GM23248 (cell line): Measurements from ENCODE around the gene SERPINB5. TPM values are rescaled to one million over a fixed set of nuclear protein-coding genes. Genes with fewer than 3 reads are reported as not detected.

Experiments
- DNase-seq: peaks from one replicate; pipeline ENCODE4 v3.0.0-alpha.2; 2015
- H2AFZ ChIP-seq: fragments of 200-600 bp; sonication (generic); 2 replicates; pipeline ENCODE4 v1.6.1; 2016; ENCODE audit warnings: antibody characterized with exemption
- H3F3A ChIP-seq: fragments of 200-600 bp; sonication (generic); 2 replicates; pipeline ENCODE4 v1.6.1; 2016; ENCODE audit warnings: mild to moderate bottlenecking, antibody characterized with exemption, mixed run types; ENCODE audit not compliant: insufficient read depth
- H3K27ac ChIP-seq: fragments of 200-600 bp; sonication (generic); 2 replicates; pipeline ENCODE4 v1.5.1; 2016; ENCODE audit warnings: mild to moderate bottlenecking
- H3K27me3 ChIP-seq: fragments of 200-600 bp; sonication (generic); replicated peaks from 2 replicates; pipeline ENCODE4 v1.6.1; 2016; ENCODE audit warnings: mild to moderate bottlenecking; ENCODE audit not compliant: insufficient read depth
- H3K36me3 ChIP-seq: fragments of 200-600 bp; sonication (generic); 2 replicates; pipeline ENCODE4 v1.6.1; 2016; ENCODE audit warnings: low read depth, mild to moderate bottlenecking
- H3K4me1 ChIP-seq: fragments of 200-600 bp; sonication (generic); 2 replicates; pipeline ENCODE4 v1.6.1; 2016; ENCODE audit warnings: mild to moderate bottlenecking; ENCODE audit not compliant: insufficient read depth
- H3K4me2 ChIP-seq: fragments of 200-600 bp; sonication (generic); one replicate; pipeline ENCODE4 v1.6.1; 2016; ENCODE audit warnings: mild to moderate bottlenecking; ENCODE audit not compliant: unreplicated experiment
- H3K4me3 ChIP-seq: fragments of 200-600 bp; sonication (generic); 2 replicates; pipeline ENCODE4 v1.5.1; 2016; ENCODE audit warnings: mild to moderate bottlenecking
- H3K79me2 ChIP-seq: fragments of 200-600 bp; sonication (generic); 2 replicates; pipeline ENCODE4 v1.6.1; 2016; ENCODE audit warnings: mild to moderate bottlenecking; ENCODE audit not compliant: insufficient read depth
- H3K9ac ChIP-seq: fragments of 200-600 bp; sonication (generic); 2 replicates; pipeline ENCODE4 v1.6.1; 2016; ENCODE audit warnings: mild to moderate bottlenecking
- H3K9me2 ChIP-seq: fragments of 200-600 bp; sonication (generic); 2 replicates; pipeline ENCODE4 v1.6.1; 2016; ENCODE audit warnings: mixed run types, mild to moderate bottlenecking, moderate library complexity; ENCODE audit not compliant: insufficient read depth
- H3K9me3 ChIP-seq: fragments of 200-600 bp; sonication (generic); one replicate; pipeline ENCODE4 v1.6.1; 2017; ENCODE audit warnings: low read depth
- H4K20me1 ChIP-seq: fragments of 200-600 bp; sonication (generic); 2 replicates; pipeline ENCODE4 v1.6.0; 2016; ENCODE audit not compliant: insufficient read depth
- EZH2 ChIP-seq: fragments of 200-600 bp; sonication (generic); IDR thresholded peaks from 2 replicates; pipeline ENCODE4 v1.6.1; 2018; ENCODE audit warnings: antibody characterized with exemption, mild to moderate bottlenecking; ENCODE audit not compliant: insufficient read depth, poor library complexity, severe bottlenecking
- EZH2phosphoT487 ChIP-seq: fragments of 200-600 bp; sonication (generic); IDR thresholded peaks from 2 replicates; pipeline ENCODE4 v1.6.1; 2018; ENCODE audit warnings: antibody characterized with exemption, moderate library complexity, mild to moderate bottlenecking, low read depth; ENCODE audit not compliant: insufficient read depth
- WGBS, 2 experiments: methylation state at CpG; one replicate each; pipeline ENCODE4 v1.1.6; 2015 to 2017; ENCODE audit warnings: low lambda C conversion rate in 2 of 2, low coverage in 1 of 2; ENCODE audit errors: missing lambda C conversion rate in 2 of 2; 5-methylcytosine and 5-hydroxymethylcytosine counted together
- in situ Hi-C: fragments of 300-500 bp; cut with MboI; formaldehyde crosslinking; loops from 2 replicates; pipeline ENCODE4 v1.15.0; 2020
- polyA plus RNA-seq: library from polyadenylated mRNA; unstranded; fragments of >200 nt; fragmentation: Nextera tagmentation; extraction: Ambion mirVana; gene quantifications from 2 replicates; pipeline ENCODE4 v1.2.1, GENCODE V29; 2016
- total RNA-seq: library from RNA; depleted of rRNA; stranded (reverse); fragments of >200 nt; shearing (Covaris generic); gene quantifications from 2 replicates; pipeline ENCODE4 v1.2.3, GENCODE V29; 2014

SERPINB5 gene
- total and polyA plus RNA-seq, 2 experiments from 2014 or later, result not detected

DNA sequence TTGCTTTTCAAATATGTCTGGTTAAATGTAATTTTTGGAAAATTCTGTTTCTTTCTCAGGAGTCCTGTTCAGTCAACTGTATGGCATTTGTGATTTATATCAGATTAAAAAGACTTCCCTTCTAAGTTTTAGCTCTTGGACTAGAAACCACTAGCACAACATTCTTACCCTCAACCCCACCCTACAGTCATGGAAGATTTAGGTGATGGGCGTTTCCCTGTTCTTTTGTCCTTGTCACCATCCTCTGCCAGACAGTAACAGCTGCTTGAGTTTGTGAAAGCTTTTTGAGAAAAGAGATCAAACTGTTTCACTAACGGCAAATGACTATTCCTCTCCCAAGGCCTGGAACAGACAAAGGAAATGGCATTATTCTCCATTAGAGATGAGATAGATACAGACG, 31.8 kb downstream of the SERPINB5 start:
- Histone ChIP-seq H3K4me3 (no peak overlapping the region), H4K20me1 (no peaks in the 10 kb centered on the region), H3K4me2 (no peak overlapping the region), H3K4me1 (0 out of 2 replicates have a peak, but pooled peaks cover 8% of the 10 kb centered on the region), H3K79me2 (no peaks in the 10 kb centered on the region), H3K9me2 (no peaks in the 10 kb centered on the region), H3K36me3 (no peaks in the 10 kb centered on the region), H2AFZ (peak overlapping the region; percentile 43), H3F3A (no peaks in the 10 kb centered on the region), H3K27me3 (no peaks in the 10 kb centered on the region), H3K9ac (no peak overlapping the region), H3K27ac (no peak overlapping the region), H3K9me3 (no peaks in the 10 kb centered on the region)
- 18 to 24% methylated on average over 3 of the region's 3 CpGs for WGBS, 2 experiments
- TF ChIP-seq EZH2phosphoT487, result no peak
- TF ChIP-seq EZH2, result no peak
- no peak for DNase-seq
- in situ Hi-C loops, result no loop called here

DNA sequence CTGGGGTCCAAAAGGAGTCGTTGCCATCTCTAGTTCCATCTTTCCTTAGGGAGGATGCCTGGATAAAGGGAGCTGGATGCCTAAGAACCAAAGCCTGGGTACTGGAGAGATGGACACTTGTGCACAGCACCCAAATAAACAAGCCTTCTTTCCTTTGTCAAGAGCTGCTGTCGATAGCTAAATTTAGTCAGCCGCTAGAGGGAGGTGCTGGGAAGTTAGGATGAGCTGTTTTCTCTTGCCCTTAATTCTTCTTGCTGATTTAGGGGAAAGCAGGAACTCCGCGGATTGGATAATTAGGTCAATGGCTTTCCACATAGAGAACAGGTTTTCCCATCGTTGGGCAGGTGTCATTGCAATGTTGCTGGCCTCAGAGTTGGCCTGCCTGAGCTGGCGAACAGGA, 34.5 kb downstream of the SERPINB5 start:
- Histone ChIP-seq H2AFZ (no peak overlapping the region), H3K27ac (no peak overlapping the region), H3K4me3 (no peak overlapping the region), H3K4me1 (0 out of 2 replicates have a peak, but pooled peaks cover 8% of the 10 kb centered on the region), H3F3A (no peaks in the 10 kb centered on the region), H3K4me2 (no peak overlapping the region), H3K79me2 (no peaks in the 10 kb centered on the region), H4K20me1 (no peaks in the 10 kb centered on the region), H3K9me3 (no peaks in the 10 kb centered on the region), H3K27me3 (no peaks in the 10 kb centered on the region), H3K9me2 (no peaks in the 10 kb centered on the region), H3K36me3 (no peaks in the 10 kb centered on the region), H3K9ac (no peak overlapping the region)
- in situ Hi-C loops, result no loop called here
- no peak for DNase-seq
- TF ChIP-seq EZH2 (no peak), EZH2phosphoT487 (no peak)
- 62 to 65% methylated on average over 7 of the region's 7 CpGs for WGBS, 2 experiments

DNA sequence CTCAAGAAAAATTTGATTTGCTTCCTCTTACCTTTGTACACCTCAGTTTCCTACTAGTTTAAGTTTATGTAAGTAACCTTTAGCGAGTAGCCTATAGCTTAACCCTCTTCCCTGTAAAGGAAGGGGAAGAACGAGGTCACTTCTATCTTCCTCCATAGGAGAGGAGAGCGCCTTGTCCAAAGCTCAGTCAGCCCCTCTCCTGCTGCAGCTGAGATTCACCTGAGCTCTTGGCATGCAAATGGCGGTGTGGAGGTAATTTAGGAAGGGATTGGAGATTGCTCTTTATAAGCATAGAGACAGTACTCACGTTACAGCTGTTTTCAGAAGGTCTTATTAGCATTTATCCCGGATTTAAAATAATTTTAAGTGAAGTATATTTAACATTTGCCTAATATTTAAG, 37.6 kb downstream of the SERPINB5 start:
- no peak overlapping the region for H3K4me2 ChIP-seq

DNA sequence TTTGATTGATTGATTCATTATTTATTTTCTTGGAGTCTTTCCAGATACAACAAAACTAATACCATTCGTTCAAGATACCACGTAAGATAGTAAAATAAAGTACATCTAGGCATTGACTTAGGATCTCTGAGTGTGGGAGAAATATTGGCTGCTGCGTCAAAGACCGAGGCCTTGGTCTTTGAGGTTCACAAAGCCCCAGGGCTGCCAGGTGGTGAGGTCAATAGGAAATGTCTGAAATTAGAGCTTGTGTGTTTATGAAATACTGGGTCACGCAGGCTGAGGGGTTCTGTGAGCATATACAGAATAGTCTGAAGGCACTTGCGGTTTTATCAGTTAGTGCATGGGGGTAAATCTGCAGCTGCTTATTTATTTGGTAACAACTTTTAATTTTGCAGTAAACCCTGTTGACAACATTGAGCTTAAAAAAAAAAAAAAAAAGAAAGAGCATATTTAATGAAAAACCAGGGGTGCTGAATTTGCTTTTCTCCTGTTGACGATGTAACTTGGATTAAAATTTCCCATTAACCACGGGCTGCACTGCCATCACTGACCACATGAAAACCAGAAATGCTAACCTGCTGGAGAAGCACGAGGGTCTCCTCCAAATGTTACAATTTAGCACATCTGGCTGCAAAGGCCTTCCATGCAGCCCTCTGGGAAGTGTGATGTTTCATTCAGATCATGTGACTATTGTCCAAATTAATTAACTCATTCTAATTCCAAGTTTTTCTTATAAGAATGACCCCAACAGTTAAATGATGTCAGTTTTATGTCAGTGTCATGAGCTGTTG, 38.3 kb downstream of the SERPINB5 start:
- no peaks in the 10 kb centered on the region for H3K9me3 ChIP-seq
- H3K4me1 ChIP-seq, result no peaks in the 10 kb centered on the region
- H2AFZ ChIP-seq, result no peak overlapping the region
- H3K27ac ChIP-seq, result no peak overlapping the region
- no peak overlapping the region for H3K4me3 ChIP-seq
- no peaks in the 10 kb centered on the region for H3K79me2 ChIP-seq
- no peak overlapping the region for H3K9ac ChIP-seq
- no peak overlapping the region for H3K4me2 ChIP-seq
- no peaks in the 10 kb centered on the region for H3K9me2 ChIP-seq
- no peaks in the 10 kb centered on the region for H3K27me3 ChIP-seq
- in situ Hi-C loops, result loop anchor here (5.0 kb wide), 1 partner anchor 332 kb away; no protein-coding TSS in a partner anchor
- no peak for TF ChIP-seq EZH2
- no peak for TF ChIP-seq EZH2phosphoT487
- H3K36me3 ChIP-seq, result no peaks in the 10 kb centered on the region
- WGBS, 2 experiments, result 65 to 66% methylated on average over 9 of the region's 9 CpGs
- DNase-seq, result no peak
- no peaks in the 10 kb centered on the region for H4K20me1 ChIP-seq
- no peaks in the 10 kb centered on the region for H3F3A ChIP-seq

More for the DNA sequence above, 37.6 kb downstream of the SERPINB5 start:
- H3F3A ChIP-seq, result no peaks in the 10 kb centered on the region
- H4K20me1 ChIP-seq, result no peaks in the 10 kb centered on the region
- WGBS, 2 experiments, result 81 to 84% methylated on average over 6 of the region's 6 CpGs
- H3K36me3 ChIP-seq, result no peaks in the 10 kb centered on the region
- in situ Hi-C loops, result no loop called here
- H3K27ac ChIP-seq, result no peak overlapping the region
- no peak overlapping the region for H3K4me3 ChIP-seq
- no peaks in the 10 kb centered on the region for H3K4me1 ChIP-seq
- H3K9me2 ChIP-seq, result no peaks in the 10 kb centered on the region
- TF ChIP-seq EZH2phosphoT487, result no peak
- TF ChIP-seq EZH2, result no peak
- H2AFZ ChIP-seq, result no peak overlapping the region
- no peaks in the 10 kb centered on the region for H3K9me3 ChIP-seq
- H3K9ac ChIP-seq, result no peak overlapping the region
- H3K79me2 ChIP-seq, result no peaks in the 10 kb centered on the region
- H3K27me3 ChIP-seq, result no peaks in the 10 kb centered on the region
- DNase-seq, result no peak
